Rectal smooth muscle tissue (tissue), 1 donor: ENCODE data around the gene EPB41L3.

Source experiments
- H3K27ac ChIP-seq: one replicate; pipeline ENCODE4 v1.7.0; 2013; ENCODE audit warnings: low read depth, low read length, inconsistent platforms
- H3K27me3 ChIP-seq: one replicate; pipeline ENCODE4 v1.7.0; 2013; ENCODE audit warnings: low read length; ENCODE audit not compliant: control insufficient read depth, insufficient read depth
- H3K36me3 ChIP-seq: one replicate; pipeline ENCODE4 v1.7.0; 2013; ENCODE audit warnings: low read length; ENCODE audit not compliant: control insufficient read depth, insufficient read depth
- H3K4me1 ChIP-seq: one replicate; pipeline ENCODE4 v1.7.0; 2013; ENCODE audit warnings: low read length; ENCODE audit not compliant: control insufficient read depth, insufficient read depth
- H3K4me3 ChIP-seq: one replicate; pipeline ENCODE4 v1.7.0; 2013; ENCODE audit warnings: low read length
- H3K9ac ChIP-seq: one replicate; pipeline ENCODE4 v1.7.0; 2013; ENCODE audit warnings: low read length

EPB41L3 gene

DNA sequence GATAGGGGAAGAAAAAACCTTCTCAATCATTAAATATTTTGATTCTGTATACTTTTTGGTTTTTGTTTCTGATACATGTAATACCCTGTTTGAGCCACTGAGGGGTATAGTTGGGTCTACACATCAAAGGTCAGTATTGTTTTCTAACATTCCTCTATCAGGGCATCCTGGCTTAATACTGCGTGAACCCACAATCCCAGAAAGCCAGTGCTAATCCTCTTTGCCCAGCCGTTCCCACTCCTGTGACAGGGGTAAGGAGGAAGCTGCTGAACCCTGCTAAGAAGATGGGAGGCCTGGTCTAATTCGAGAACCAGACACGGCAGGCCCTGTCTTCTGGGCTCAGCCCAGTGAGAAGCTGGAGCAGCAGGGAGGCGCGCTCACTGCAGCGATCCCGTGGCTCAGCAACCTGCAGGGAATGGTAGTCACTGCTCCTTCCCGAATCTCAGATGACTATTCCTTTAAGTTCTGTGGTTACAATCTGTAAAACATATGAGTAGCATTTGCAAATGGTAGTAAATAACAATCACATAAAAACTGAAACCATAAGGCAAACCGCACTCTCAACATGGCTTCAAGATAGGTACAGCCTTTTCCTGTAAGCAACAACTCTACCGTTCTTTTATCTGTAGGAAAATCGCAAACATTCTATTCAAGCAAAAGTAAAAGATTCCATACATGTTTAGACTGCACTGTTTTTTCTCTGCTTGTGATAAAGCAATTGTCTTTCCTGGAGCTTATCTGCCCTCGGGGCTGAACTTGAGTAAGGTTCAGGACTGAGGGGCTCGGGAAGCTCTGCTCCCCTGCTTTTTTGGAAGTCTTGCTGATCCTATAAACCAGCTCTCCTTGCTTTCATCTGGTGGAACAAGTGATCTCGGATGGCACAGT, 87.0 kb downstream of the EPB41L3 start:
- peak overlapping the region; percentile 49 for H3K27ac ChIP-seq
- H3K27me3 ChIP-seq, result no peaks in the 10 kb centered on the region
- H3K9ac ChIP-seq, result no peak overlapping the region
- peak overlapping the region; percentile 6 for H3K4me3 ChIP-seq
- peaks cover 20% of the 10 kb centered on the region for H3K4me1 ChIP-seq
- no peaks in the 10 kb centered on the region for H3K36me3 ChIP-seq

DNA sequence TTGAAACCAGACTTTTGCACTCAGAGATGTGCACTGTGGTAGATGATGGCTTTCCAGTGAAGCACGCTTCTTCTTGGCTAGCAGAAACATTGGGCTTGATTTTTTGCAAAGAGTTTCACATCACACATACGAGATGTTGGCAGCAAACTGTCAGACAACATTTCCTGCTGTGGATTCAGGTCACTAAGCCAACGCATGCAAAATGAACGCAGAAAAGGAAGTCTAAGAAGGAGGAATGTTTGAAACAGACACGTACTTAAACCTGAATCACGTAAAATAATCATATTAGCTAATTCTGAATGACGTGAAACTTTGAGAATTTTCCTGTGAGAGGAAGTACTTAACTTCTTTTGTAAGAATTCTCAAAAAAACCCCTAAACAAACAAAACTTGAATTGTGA, 88.1 kb downstream of the EPB41L3 start:
- no peak overlapping the region for H3K27ac ChIP-seq
- no peak overlapping the region for H3K4me3 ChIP-seq
- H3K4me1 ChIP-seq, result peaks cover 10% of the 10 kb centered on the region

DNA sequence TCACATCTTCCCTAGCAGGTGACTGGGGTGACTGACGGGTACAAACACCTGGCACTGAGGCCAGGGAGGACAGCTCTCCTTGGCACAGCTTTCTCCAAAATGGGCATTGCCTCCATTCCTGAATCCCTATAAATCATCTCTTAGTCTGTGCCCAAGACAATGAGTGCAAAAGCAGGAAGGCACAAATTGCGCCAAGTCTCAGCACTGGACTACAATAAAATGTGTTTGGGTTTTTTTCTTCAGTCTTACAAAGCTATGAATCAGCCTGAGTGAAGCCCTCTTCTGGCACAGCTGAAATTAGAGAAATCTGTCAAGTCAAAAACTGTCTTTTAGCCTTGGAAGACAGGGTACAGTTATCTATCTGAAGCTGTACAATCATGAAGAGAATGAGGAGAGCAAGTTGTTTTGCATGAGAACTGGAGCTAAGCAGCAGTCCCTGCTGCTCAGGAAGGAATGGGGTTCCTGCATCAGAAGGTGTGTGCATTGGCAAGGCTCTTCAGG, 90.8 kb downstream of the EPB41L3 start:
- no peaks in the 10 kb centered on the region for H3K27me3 ChIP-seq
- H3K4me3 ChIP-seq, result no peak overlapping the region
- peaks cover 4% of the 10 kb centered on the region for H3K4me1 ChIP-seq
- H3K9ac ChIP-seq, result no peak overlapping the region
- H3K36me3 ChIP-seq, result no peaks in the 10 kb centered on the region
- no peak overlapping the region for H3K27ac ChIP-seq

More for the DNA sequence above, 88.1 kb downstream of the EPB41L3 start:
- no peaks in the 10 kb centered on the region for H3K36me3 ChIP-seq
- no peak overlapping the region for H3K9ac ChIP-seq
- no peaks in the 10 kb centered on the region for H3K27me3 ChIP-seq

DNA sequence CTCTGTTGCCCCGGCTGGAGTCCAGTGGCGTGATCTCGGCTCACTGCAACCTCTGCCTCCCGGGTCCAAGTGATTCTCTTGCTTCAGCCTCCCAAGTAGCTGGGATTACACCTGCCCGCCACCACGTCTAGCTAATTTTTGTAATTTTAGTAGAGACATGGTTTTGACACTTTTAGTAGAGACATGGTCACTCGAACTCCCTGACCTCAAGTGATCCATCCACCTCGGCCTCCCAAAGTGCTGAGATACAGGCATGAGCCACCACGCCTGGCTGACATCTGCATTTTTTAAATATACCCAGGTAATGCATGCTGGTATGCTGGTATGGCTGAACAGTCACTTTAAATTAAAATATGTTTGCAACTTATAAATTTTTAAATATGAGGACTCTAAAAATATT, 91.9 kb downstream of the EPB41L3 start:
- H3K4me1 ChIP-seq, result no peaks in the 10 kb centered on the region
- H3K4me3 ChIP-seq, result no peak overlapping the region
- no peaks in the 10 kb centered on the region for H3K27me3 ChIP-seq
- no peak overlapping the region for H3K9ac ChIP-seq
- H3K27ac ChIP-seq, result no peak overlapping the region
- H3K36me3 ChIP-seq, result no peaks in the 10 kb centered on the region

DNA sequence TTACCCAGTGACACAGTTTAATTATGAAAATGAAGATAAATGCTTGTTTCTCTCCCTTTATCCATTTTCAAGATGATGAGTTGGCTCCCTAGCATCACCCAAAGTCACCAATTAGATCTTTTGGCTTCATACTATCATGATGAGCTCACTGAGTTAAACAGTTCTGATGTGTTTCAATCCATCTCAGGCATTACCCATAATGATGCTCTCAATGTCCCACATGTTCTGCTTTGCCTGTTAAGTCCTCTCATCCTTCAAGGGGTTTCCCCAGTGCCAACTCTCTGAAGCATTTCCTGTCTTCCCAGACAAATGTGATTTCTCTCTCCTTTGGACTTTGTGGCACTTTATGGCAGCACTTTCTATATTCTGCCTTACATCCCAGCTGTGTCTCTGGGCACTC, 92.6 kb downstream of the EPB41L3 start:
- H3K4me1 ChIP-seq, result no peaks in the 10 kb centered on the region
- no peak overlapping the region for H3K4me3 ChIP-seq
- no peaks in the 10 kb centered on the region for H3K36me3 ChIP-seq
- H3K9ac ChIP-seq, result no peak overlapping the region
- H3K27ac ChIP-seq, result no peak overlapping the region
- H3K27me3 ChIP-seq, result no peaks in the 10 kb centered on the region

DNA sequence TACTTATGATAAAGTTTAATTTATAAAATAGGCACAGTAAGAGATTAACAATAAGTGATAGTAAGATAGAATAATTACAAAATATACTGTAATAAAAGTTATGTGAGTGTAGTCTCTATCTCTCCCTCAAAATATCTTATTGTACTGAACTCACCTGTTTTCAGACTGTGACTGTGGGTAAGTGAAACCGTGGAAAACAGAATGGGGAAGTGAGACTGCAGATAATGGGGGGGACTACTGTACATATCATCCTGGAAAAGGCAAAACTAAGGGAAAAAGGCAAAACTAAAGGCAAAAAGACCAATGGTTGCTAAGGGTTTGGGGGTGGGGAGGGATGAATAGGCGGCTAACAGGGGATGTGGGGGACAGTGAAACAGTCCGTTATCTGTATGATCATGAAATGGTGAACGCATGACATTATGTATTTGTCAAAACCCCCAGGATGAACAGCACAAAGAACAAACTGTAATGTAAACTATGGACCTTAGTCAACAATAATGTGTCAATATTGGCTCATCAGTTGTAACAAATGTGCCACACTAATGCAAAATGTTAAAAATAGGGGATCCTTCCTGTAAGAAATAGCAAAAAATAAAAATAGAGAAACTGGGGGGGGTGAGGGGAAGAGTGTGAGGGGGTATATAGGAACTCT, 93.8 kb downstream of the EPB41L3 start:
- H3K4me1 ChIP-seq, result no peaks in the 10 kb centered on the region
- H3K27me3 ChIP-seq, result no peaks in the 10 kb centered on the region
- H3K9ac ChIP-seq, result no peak overlapping the region
- H3K4me3 ChIP-seq, result no peak overlapping the region
- no peaks in the 10 kb centered on the region for H3K36me3 ChIP-seq
- H3K27ac ChIP-seq, result no peak overlapping the region

DNA sequence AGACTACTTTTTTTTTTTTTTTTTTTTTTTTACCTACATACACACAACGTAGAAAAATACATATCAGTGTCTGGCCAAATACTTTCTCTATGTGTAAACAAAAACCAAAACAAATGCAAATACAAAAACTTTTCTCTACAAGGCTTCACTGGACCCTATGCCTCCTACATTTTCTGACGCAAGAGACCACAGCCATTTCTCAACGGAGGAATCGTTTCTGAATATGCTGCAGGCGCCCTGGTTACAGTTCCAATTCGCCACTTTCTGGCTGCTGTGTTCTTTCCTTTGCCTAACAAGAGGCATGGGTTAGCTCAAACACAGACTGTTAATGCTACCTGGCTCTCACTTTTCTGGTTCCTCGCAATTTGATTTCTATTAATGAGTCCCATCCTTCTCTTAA, 96.4 kb downstream of the EPB41L3 start:
- Histone ChIP-seq H3K4me3 (no peak overlapping the region), H3K4me1 (no peaks in the 10 kb centered on the region), H3K27ac (no peak overlapping the region), H3K9ac (no peak overlapping the region), H3K36me3 (no peaks in the 10 kb centered on the region), H3K27me3 (no peaks in the 10 kb centered on the region)

DNA sequence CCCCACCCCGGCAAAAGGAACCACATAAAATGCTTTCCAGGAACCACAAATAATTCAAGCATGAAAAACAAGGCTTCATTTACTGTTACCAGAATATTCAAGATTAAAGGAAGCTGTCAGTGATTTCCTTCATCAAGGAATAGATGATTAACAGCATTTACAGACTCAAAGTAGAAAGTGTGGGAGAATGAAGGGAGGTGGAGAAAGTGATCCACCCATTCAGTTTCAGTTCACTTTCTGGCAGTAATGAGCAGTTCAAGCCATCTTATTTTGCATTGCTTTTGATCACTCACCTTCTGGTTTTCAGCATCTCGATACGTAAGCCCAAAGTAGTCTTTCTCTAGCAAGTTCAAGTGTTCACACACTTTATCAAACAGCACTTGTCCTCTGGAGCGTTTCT, 99.0 kb downstream of the EPB41L3 start:
- no peaks in the 10 kb centered on the region for H3K27me3 ChIP-seq
- H3K36me3 ChIP-seq, result no peaks in the 10 kb centered on the region
- no peak overlapping the region for H3K4me3 ChIP-seq
- H3K9ac ChIP-seq, result no peak overlapping the region
- H3K27ac ChIP-seq, result no peak overlapping the region
- H3K4me1 ChIP-seq, result no peaks in the 10 kb centered on the region

DNA sequence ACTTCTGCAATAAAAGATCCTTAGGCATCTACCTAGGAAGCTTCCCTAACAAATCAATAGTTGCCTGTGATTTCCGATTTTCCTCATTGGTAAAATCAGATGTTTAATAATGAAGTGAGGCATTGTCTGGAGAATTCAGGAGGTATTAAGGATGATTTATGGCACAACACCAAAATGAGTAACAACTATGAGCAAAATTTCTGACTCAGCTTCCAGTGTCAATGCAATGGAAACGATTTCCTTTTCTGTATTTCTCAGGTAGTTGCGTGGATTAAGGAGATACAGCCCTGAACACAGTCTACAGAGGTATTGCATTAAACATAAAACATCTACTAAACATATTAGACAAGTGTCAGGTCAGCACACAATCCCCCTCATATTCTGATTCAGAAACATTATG, 99.5 kb downstream of the EPB41L3 start:
- no peaks in the 10 kb centered on the region for H3K4me1 ChIP-seq
- H3K36me3 ChIP-seq, result no peaks in the 10 kb centered on the region
- H3K9ac ChIP-seq, result no peak overlapping the region
- no peak overlapping the region for H3K4me3 ChIP-seq
- H3K27ac ChIP-seq, result no peak overlapping the region
- no peaks in the 10 kb centered on the region for H3K27me3 ChIP-seq

DNA sequence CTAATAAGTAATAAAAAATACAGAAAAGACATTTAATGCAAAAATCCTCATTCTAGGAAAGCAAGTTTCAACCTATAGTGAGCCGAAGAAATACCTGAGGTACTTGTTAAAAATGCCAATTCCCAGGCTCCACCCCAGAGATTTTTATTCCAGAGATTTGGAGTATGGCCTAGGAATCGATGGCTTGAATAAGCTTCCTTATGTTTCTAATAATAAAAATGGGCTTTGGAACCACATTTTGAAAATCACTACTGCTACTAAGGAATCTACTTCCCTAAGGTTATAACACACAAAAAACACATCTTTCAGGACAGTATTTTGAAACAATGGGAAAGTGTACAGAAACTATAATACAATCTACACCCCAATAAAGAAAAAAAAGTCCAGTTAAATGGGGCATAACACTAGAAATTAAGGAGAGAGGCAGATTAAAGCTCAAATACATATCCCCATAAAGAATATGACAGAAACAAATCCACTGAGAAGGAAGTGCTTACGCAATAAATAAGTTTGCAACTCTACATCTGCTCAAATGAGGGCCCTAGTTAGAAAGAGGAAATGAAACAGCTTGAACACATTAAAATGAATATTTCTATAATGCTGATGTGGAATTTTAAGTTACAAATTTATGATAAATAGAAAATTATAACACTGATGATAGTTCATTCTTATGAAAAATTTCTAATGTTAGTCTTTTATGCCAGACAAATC, 103.7 kb downstream of the EPB41L3 start:
- H3K27ac ChIP-seq, result no peak overlapping the region
- no peaks in the 10 kb centered on the region for H3K4me1 ChIP-seq
- no peaks in the 10 kb centered on the region for H3K27me3 ChIP-seq

DNA sequence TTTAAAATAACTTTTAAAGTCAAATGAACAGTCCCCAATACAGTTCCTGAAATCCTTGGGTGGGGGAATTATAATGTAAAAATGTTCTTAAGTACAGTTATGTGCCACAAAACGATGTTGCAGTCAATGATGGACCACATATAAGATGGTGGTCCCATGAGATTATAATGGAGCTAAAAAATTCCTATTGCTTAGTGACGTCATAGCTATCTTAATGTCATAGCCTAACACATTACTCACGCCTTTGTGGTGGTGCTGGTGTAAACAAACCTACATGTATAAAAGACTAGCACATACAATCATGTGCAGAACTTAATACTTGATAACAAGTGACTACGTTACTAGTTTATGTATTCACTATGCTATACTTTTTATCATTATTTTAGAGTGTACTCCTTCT, 109.4 kb downstream of the EPB41L3 start:
- Histone ChIP-seq H3K4me3 (no peak overlapping the region), H3K27ac (no peak overlapping the region), H3K9ac (no peak overlapping the region), H3K36me3 (no peaks in the 10 kb centered on the region), H3K27me3 (no peaks in the 10 kb centered on the region), H3K4me1 (no peaks in the 10 kb centered on the region)

More for the DNA sequence above, 103.7 kb downstream of the EPB41L3 start:
- Histone ChIP-seq H3K4me3 (no peak overlapping the region), H3K36me3 (no peaks in the 10 kb centered on the region), H3K9ac (no peak overlapping the region)

DNA sequence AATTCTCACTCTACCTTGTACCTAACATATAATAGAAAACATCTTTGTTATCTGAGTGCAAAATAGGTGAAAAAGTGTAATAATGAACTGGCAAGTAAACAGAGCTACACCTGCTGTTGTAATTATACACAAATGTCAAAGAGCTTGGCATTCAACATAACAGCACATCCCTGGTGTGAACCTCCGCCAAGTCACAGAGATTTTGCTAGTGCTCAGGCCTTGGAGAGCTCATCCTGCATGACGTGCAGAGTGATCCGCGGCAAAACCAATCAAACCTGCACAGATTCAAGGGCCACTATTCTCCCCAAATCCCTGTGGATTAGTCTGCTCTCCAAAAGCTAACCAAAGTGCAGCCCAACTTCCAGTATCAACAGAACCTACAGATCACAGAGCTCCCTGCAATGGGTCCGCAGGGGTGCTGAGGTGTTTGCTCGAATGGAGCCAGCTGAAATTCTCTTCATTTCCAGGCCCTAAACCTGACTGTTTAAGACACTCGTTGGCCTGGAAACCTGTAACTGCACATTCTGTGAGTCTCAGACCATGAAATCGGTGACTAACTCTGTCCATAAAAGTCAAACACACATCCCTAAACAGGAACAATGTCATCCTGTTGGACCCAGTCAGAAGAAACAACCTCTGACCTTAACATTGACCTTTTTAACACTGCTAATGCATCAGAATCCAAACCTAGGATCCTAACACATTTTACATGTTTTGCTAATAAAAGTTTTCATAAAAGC, 111.8 kb downstream of the EPB41L3 start:
- no peaks in the 10 kb centered on the region for H3K27me3 ChIP-seq
- H3K9ac ChIP-seq, result no peak overlapping the region
- H3K4me3 ChIP-seq, result no peak overlapping the region
- H3K4me1 ChIP-seq, result no peaks in the 10 kb centered on the region
- H3K27ac ChIP-seq, result no peak overlapping the region
- no peaks in the 10 kb centered on the region for H3K36me3 ChIP-seq
